GM06990 (cell line): ENCODE data around the gene NT5DC1.
"Not testable (repeated sequence)": the region's sequence is repeated elsewhere in the genome, so short reads cannot be mapped to it uniquely, and the experiment has no call there.

Experiments
- DNase-seq: peaks from one replicate; pipeline ENCODE4 v3.0.0-alpha.2; 2011; ENCODE audit not compliant: insufficient read length; ENCODE audit errors: extremely low read depth
- H3K27me3 ChIP-seq: replicated peaks from 2 replicates; pipeline ENCODE4 v1.6.0; 2011; ENCODE audit warnings: low read length; ENCODE audit not compliant: control insufficient read depth, insufficient read depth
- H3K36me3 ChIP-seq: 2 replicates; pipeline ENCODE4 v1.5.1; 2011; ENCODE audit warnings: low read length; ENCODE audit not compliant: control insufficient read depth, insufficient read depth
- H3K4me3 ChIP-seq: replicated peaks from 2 replicates; pipeline ENCODE4 v1.5.1; 2011; ENCODE audit warnings: low read depth, mild to moderate bottlenecking, control low read depth, low read length
- CTCF ChIP-seq: IDR thresholded peaks from 2 replicates; pipeline ENCODE4 v1.5.1; 2011; ENCODE audit warnings: low read length, control low read depth, mild to moderate bottlenecking, inconsistent platforms; ENCODE audit not compliant: insufficient read depth, poor library complexity, severe bottlenecking

NT5DC1 gene

DNA sequence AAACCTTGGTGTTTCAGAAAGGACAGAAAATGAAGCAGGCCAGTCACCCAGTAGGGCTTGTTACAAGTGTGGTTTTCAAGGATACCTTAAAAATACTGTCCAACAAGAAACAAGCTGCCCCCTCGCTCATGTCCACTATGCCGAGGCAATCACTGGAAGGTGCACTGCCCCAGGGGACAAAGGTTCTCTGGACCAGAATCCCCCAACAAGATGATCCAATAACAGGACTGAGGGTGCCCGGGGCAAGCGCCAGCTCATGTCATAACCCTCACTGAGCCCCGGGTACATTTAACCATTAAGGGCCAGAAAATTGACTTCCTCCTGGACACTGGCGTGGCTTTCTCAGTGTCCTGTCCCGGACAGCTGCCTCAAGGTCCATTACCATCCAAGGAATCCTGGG is 6.6 kb upstream of the NT5DC1 start:
- no peak for DNase-seq
- Histone ChIP-seq H3K27me3 (no peaks in the 10 kb centered on the region), H3K36me3 (no peaks in the 10 kb centered on the region; the same call in 1 of the 2 replicates), H3K4me3 (no peak overlapping the region)
- TF ChIP-seq CTCF = no peak

GRCh38 chr6:116096048-116096759 is 4.4 kb upstream of the NT5DC1 start:
- H3K27me3 ChIP-seq, DNase-seq: not testable (repeated sequence)

DNA sequence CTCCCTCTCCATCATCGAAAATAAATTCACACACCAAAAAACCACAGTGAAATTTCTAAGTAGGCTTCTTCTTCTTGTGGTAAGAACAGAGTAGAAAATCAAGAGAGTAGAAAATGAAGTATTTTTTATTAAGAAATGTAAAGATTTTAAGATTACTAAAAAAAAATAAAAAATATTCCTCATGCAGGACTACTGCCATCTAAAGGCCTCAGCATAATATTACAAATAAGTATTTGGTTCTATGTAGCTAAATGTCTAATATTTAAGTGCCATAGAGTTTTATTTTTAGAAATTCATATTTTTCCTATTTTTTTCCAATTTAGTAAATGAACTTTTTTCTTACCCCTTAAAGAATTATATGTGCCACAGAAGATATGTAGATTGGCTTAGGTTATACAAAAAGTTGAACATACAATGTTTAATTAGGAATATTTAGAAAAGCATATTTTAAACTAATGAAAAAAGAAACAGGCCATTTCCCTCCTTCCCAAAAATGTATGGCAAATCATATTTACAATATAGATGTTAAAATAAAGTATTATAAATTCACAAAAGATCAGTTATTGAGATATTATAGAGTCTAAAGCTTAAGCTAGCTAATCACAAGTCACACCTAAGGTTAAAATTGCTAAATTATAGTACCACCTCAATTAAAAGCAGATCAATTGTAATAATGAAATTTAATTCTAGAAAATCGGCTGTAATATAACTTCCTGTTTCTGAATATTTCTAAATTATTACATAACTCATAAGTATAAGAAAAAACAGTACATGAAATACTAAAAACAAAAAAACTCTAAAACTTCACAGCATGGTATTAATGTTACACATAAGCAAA is 3.5 kb upstream of the NT5DC1 start:
- DNase-seq = no peak
- no peak overlapping the region for H3K4me3 ChIP-seq
- no peaks in the 10 kb centered on the region; the same call in 1 of the 2 replicates for H3K36me3 ChIP-seq
- H3K27me3 ChIP-seq = no peaks in the 10 kb centered on the region
- TF ChIP-seq CTCF = peak; percentile 26

More at GRCh38 chr6:116096048-116096759, 4.4 kb upstream of the NT5DC1 start:
- H3K36me3 ChIP-seq, H3K4me3 ChIP-seq: not testable (repeated sequence)

DNA sequence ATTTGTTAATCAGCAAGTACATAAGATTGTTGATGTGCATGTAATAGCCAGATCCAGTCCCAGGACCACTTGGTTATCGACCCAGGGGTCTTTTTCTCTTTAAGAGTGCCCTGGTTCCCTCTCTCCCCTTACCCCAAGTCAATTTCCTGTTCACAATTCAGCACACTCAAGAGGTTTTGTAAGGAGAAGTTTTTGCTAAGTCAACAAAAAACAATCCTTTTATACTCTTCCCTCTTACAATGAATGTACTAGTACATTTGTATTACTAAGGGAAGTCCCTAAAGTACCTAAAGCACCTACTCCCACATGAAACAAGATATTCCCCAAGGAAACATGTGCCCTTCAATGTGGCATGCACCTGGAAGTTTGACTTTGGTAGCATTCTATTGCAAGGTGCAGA is 1.6 kb upstream of the NT5DC1 start:
- Histone ChIP-seq H3K36me3 (no peaks in the 10 kb centered on the region; the same call in 1 of the 2 replicates), H3K4me3 (peak overlapping the region; percentile 90), H3K27me3 (no peaks in the 10 kb centered on the region)
- no peak for DNase-seq
- no peak for TF ChIP-seq CTCF

GRCh38 chr6:116101302-116101718 is 657 bp downstream of the NT5DC1 start:
- Histone ChIP-seq H3K27me3 (no peaks in the 10 kb centered on the region), H3K36me3 (no peaks in the 10 kb centered on the region), H3K4me3 (peak overlapping the region; percentile 90)
- TF ChIP-seq CTCF = no peak
- DNase-seq = no peak

- DNase-seq = no peak
- TF ChIP-seq CTCF = no peak
- Histone ChIP-seq H3K4me3 (peak overlapping the region; percentile 90), H3K36me3 (no peaks in the 10 kb centered on the region; the same call in 1 of the 2 replicates), H3K27me3 (no peaks in the 10 kb centered on the region)
Measured at GRCh38 chr6:116101790-116102189, 1.1 kb downstream of the NT5DC1 start.
